Activated B cell treated with CpG ODN at 0.5 μM for 24 hours (primary cell): ENCODE measurements around the gene MTPN. TPM values are rescaled to one million over a fixed set of nuclear protein-coding genes. Genes with fewer than 3 reads are reported as not detected.

Experiments
- ATAC-seq: fragments of 200-7000 bp; cut with Tn5 transposase; one replicate; pipeline ENCODE4 v1.10.0; 2021; ENCODE audit warnings: low read depth, mild to moderate bottlenecking, moderate library complexity
- CTCF ChIA-PET: fragments of 350-600 bp; sonication (Branson Sonifier 250); formaldehyde crosslinking; loops from one replicate; lab custom pipeline; 2021; ENCODE audit warnings: antibody characterized with exemption; lab: Charles Lee
- POLR2A ChIA-PET: fragments of 350-600 bp; sonication (Branson Sonifier 250); formaldehyde crosslinking; loops from one replicate; lab custom pipeline; 2021; ENCODE audit warnings: antibody characterized with exemption; lab: Charles Lee
- DNase-seq: peaks from one replicate; pipeline ENCODE4 v3.0.0; 2022
- H3K27ac Mint-ChIP-seq: one replicate; pipeline ENCODE4 v1.8.0; 2020; ENCODE audit warnings: mixed read lengths
- H3K27me3 Mint-ChIP-seq: one replicate; pipeline ENCODE4 v1.8.0; 2021; ENCODE audit warnings: mixed read lengths
- H3K36me3 Mint-ChIP-seq: one replicate; pipeline ENCODE4 v1.8.0; 2021; ENCODE audit warnings: low read depth, mixed read lengths
- H3K4me1 Mint-ChIP-seq: one replicate; pipeline ENCODE4 v1.8.0; 2021; ENCODE audit warnings: mixed read lengths
- H3K4me3 Mint-ChIP-seq: one replicate; pipeline ENCODE4 v1.8.0; 2020; ENCODE audit warnings: mild to moderate bottlenecking, mixed read lengths
- H3K9me3 Mint-ChIP-seq: one replicate; pipeline ENCODE4 v1.8.0; 2020; ENCODE audit warnings: mixed read lengths
- intact Hi-C: fragments of 100-400 bp; cut with micrococcal nuclease; formaldehyde crosslinking; loops from one replicate; pipeline ENCODE4 v1.15.1; 2024
- total RNA-seq: library from RNA; stranded (reverse); gene quantifications from 2 replicates; pipeline ENCODE4 v1.2.3, GENCODE V29; 2022
- TF ChIP-seq, protein P1 (sequence below): fragments of 200-600 bp; IDR thresholded peaks from one replicate; pipeline ENCODE4 v1.8.0; 2022; ENCODE audit warnings: antibody characterized with exemption, mild to moderate bottlenecking

MTPN gene
- total RNA-seq, 1 donor from 2014 or later, result 137 TPM

DNA sequence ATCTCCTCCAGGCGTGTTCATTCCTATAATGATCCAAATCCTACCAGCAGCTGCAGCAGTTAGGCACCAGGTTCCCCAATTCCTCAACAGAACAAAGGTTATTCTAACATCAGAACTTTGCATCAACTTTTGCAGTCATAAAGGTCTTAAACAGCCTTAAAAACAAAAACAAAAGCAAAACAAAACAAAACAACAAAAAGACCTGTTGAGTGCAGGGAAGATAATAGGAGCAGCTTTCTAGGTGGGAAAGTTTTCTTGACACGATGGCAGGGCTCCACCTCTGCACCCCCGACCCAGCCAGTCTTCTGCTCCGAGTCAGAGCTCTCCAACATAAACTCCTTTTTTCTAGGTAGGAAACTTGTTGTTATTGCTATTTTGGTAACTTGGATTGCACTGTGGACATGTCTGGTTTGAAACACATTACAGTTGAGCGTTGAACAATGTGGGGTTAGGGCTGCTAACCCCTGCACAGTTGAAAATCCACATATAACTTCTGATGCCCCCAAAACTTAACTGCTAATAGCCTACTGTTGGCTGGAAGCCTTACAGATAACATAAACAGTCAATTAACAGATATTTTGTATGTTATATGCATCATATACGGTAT is 77.6 kb downstream of the MTPN start:
- TF ChIP-seq, protein P1, sequence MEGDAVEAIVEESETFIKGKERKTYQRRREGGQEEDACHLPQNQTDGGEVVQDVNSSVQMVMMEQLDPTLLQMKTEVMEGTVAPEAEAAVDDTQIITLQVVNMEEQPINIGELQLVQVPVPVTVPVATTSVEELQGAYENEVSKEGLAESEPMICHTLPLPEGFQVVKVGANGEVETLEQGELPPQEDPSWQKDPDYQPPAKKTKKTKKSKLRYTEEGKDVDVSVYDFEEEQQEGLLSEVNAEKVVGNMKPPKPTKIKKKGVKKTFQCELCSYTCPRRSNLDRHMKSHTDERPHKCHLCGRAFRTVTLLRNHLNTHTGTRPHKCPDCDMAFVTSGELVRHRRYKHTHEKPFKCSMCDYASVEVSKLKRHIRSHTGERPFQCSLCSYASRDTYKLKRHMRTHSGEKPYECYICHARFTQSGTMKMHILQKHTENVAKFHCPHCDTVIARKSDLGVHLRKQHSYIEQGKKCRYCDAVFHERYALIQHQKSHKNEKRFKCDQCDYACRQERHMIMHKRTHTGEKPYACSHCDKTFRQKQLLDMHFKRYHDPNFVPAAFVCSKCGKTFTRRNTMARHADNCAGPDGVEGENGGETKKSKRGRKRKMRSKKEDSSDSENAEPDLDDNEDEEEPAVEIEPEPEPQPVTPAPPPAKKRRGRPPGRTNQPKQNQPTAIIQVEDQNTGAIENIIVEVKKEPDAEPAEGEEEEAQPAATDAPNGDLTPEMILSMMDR, result no peak
- ChIA-PET POLR2A (no interaction called here), CTCF (no interaction called here)
- no peak overlapping the region for H3K4me3 Mint-ChIP-seq
- H3K27me3 Mint-ChIP-seq, result no peaks in the 10 kb centered on the region
- intact Hi-C loops, result no loop called here
- no peak overlapping the region for H3K27ac Mint-ChIP-seq
- H3K9me3 Mint-ChIP-seq, result no peaks in the 10 kb centered on the region
- ATAC-seq (no peak), DNase-seq (no peak)
- no peaks in the 10 kb centered on the region for H3K4me1 Mint-ChIP-seq
- H3K36me3 Mint-ChIP-seq, result no peaks in the 10 kb centered on the region

DNA sequence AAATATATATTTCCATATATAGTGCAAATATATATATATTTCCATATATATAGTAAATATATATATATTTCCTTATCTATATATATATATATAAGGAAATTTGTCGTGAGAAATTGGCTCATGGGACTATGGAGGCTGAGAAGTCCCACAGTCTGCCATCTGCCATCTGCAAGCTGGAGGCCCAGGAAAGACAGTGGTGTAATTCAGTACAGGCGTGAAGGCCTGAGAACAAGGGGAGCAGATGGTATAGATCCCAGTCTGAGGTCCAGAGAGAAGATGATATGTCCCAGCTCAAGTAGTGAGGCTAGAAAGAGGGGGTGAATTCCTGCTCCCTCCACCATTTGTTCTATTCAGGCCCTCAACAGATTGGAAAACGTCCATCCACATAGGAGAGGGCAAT is 78.9 kb downstream of the MTPN start:
- no peaks in the 10 kb centered on the region for H3K9me3 Mint-ChIP-seq
- H3K4me1 Mint-ChIP-seq, result no peaks in the 10 kb centered on the region
- TF ChIP-seq, protein P1, result no peak
- CTCF ChIA-PET, result no interaction called here
- intact Hi-C loops, result no loop called here
- DNase-seq (no peak), ATAC-seq (no peak)
- H3K36me3 Mint-ChIP-seq, result no peaks in the 10 kb centered on the region
- no peaks in the 10 kb centered on the region for H3K27me3 Mint-ChIP-seq
- no peak overlapping the region for H3K27ac Mint-ChIP-seq
- POLR2A ChIA-PET, result no interaction called here
- H3K4me3 Mint-ChIP-seq, result no peak overlapping the region

DNA sequence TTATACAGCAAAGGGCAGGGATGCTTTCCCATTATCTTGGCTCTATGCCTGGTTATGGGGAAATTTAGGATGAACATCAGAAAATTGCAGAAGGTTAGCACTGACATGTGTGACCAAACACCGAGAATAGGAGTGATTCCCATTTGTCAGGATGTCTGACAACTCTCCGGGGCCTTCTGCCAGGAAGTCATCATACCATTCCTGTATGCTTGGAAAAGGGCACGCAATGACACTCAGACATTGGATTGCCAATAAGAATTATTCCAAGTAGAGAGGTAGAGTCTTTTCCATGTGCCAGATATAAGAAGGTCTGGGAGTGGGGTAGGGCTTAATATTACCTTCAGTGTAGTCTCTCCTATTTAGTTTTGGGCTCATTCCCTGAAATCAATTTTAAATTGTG is 82.3 kb downstream of the MTPN start:
- POLR2A ChIA-PET, result no interaction called here
- TF ChIP-seq, protein P1, result no peak
- Mint-ChIP-seq H3K9me3 (no peaks in the 10 kb centered on the region), H3K27ac (no peak overlapping the region), H3K4me1 (no peaks in the 10 kb centered on the region), H3K27me3 (no peaks in the 10 kb centered on the region), H3K4me3 (no peak overlapping the region), H3K36me3 (no peaks in the 10 kb centered on the region)
- ATAC-seq (no peak), DNase-seq (no peak)
- CTCF ChIA-PET, result no interaction called here
- intact Hi-C loops, result no loop called here

DNA sequence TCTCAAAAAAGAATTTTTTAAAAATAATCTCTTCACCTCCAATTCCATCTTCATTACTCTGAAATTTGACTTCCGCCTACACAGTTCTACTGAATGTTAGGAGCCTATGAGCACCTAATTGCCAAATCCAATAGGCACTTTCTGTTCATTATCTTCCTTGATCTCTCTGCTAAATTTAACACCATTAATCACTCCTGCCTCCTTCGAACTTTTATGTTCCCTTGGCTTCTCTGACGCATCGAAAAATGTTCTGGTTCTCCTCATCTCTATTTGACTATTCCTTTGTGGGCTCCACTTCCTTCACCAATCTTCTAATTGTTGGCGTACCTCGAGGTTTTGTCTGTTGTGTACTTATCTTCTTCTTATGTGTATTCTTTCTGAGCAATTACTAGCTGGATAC is 87.3 kb downstream of the MTPN start:
- Mint-ChIP-seq H3K27me3 (no peaks in the 10 kb centered on the region), H3K36me3 (no peaks in the 10 kb centered on the region), H3K4me1 (no peaks in the 10 kb centered on the region), H3K9me3 (no peaks in the 10 kb centered on the region), H3K27ac (no peak overlapping the region), H3K4me3 (no peak overlapping the region)
- no peak for DNase-seq
- no peak for ATAC-seq
- intact Hi-C loops, result no loop called here
- TF ChIP-seq, protein P1, result no peak
- CTCF ChIA-PET, result no interaction called here
- POLR2A ChIA-PET, result no interaction called here

DNA sequence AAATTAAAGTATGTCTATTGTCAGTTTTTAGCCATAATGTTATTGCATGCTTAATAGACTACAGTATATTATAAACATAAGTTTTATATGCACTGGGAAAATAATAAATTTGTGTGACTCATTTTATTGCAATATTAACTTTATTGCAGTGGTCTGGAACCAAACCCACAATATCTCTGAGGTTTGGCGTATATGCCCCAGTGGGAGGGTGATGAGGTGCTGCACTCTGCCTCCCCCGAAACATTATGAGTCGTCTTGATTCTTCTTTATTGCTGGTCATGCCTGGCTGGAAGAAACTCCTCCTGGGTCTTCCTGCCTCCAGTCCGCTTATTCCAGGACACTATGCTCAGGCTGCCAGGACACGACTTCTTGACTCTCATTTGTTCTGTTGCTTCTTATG is 88.4 kb downstream of the MTPN start:
- DNase-seq, result no peak
- no peak overlapping the region for H3K27ac Mint-ChIP-seq
- ChIA-PET CTCF (no interaction called here), POLR2A (no interaction called here)
- intact Hi-C loops, result no loop called here
- no peaks in the 10 kb centered on the region for H3K9me3 Mint-ChIP-seq
- no peak for ATAC-seq
- no peaks in the 10 kb centered on the region for H3K27me3 Mint-ChIP-seq
- TF ChIP-seq, protein P1, result no peak
- H3K36me3 Mint-ChIP-seq, result no peaks in the 10 kb centered on the region
- no peaks in the 10 kb centered on the region for H3K4me1 Mint-ChIP-seq
- no peak overlapping the region for H3K4me3 Mint-ChIP-seq
